GM12878 (cell line): ENCODE measurements around the gene PAOX.

Source experiments
- CTCF ChIP-seq, 3 experiments: IDR thresholded peaks in 2 of 3; conservative IDR thresholded peaks in 1 of 3; 2 replicates each; pipeline ENCODE4 v1.5.1; 2011; ENCODE audit warnings: low read depth in 3 of 3, low read length in 3 of 3, mild to moderate bottlenecking in 3 of 3, control low read depth in 2 of 3, moderate library complexity in 2 of 3, inconsistent platforms in 1 of 3, mixed read lengths in 1 of 3; ENCODE audit not compliant: control insufficient read depth in 2 of 3, insufficient read depth in 1 of 3; ENCODE audit errors: extremely low read depth in 1 of 3
- RAD21 ChIP-seq: IDR thresholded peaks from 2 replicates; pipeline ENCODE4 v1.6.1; 2011; ENCODE audit warnings: mild to moderate bottlenecking, low read depth, low read length, moderate library complexity; ENCODE audit not compliant: insufficient read depth

DNA sequence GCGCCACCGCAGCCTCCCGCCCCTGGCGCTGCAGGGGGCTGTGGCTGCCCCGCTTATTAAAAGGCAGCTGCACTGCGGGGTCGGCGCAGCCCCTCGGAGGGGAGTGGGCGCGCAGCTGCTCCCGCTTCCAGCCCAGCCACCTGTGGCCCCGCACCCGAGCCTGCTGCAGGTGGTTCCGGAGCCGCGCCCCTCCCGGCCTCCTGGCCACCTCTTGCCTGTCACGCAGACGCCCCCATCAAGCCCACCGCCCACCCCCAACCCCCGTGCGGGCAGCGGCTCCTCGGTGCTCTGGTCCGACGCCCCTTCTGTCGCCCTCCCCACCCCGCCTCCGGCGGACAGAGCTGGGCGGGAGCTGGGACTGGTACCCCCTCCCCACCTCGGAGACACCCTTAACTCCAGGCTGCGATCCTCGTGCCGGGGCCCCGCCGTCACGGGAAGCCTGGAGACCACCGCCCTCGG, 42.9 kb upstream of the PAOX start:
- TF ChIP-seq CTCF (IDR thresholded peaks at IDR 0.05 in 2 of 3, conservative IDR thresholded peaks at IDR 0.05 in 1 of 3; ENCODE audit: control insufficient read depth in 2 of 3, extremely low read depth in 1 of 3, insufficient read depth in 1 of 3, low read depth in 3 of 3, low read length in 3 of 3) = no peak
- TF ChIP-seq RAD21 = no peak
